HEK293T (cell line): ENCODE results near the gene PCIF1.

ENCODE experiments used
- CTCF ChIA-PET: fragments of 350-600 bp; formaldehyde crosslinking; extraction: SDS; loops from one replicate; lab custom pipeline; 2021; ENCODE audit warnings: antibody characterized with exemption, inconsistent platforms; lab: Yijun Ruan, JAX
- POLR2A ChIA-PET: fragments of 350-600 bp; formaldehyde crosslinking; extraction: SDS; loops from one replicate; lab custom pipeline; 2020; ENCODE audit warnings: antibody characterized with exemption, inconsistent platforms; lab: Yijun Ruan, JAX
- DNase-seq: peaks from one replicate; pipeline ENCODE4 v3.0.0; 2012; ENCODE audit warnings: mixed read lengths; ENCODE audit errors: extremely low spot score
- ARNT ChIP-seq: fragments of 450-650 bp; IDR thresholded peaks from 2 replicates; pipeline ENCODE4 v1.6.1; 2017; ENCODE audit warnings: mild to moderate bottlenecking
- BHLHE40 ChIP-seq: fragments of 450-650 bp; IDR thresholded peaks from 2 replicates; pipeline ENCODE4 v1.6.1; 2016; ENCODE audit warnings: mild to moderate bottlenecking, moderate library complexity, borderline replicate concordance
- CTBP1 ChIP-seq: fragments of 450-650 bp; IDR thresholded peaks from 2 replicates; pipeline ENCODE4 v1.6.1; 2016; ENCODE audit warnings: borderline replicate concordance
- ELF4 ChIP-seq: fragments of 450-650 bp; IDR thresholded peaks from 2 replicates; pipeline ENCODE4 v1.6.1; 2017; ENCODE audit warnings: antibody characterized with exemption
- FOXA1 ChIP-seq: fragments of 450-650 bp; IDR thresholded peaks from 2 replicates; pipeline ENCODE4 v1.6.1; 2016; ENCODE audit warnings: mild to moderate bottlenecking
- FOXK2 ChIP-seq: fragments of 450-650 bp; IDR thresholded peaks from 2 replicates; pipeline ENCODE4 v1.6.1; 2016; ENCODE audit warnings: mild to moderate bottlenecking
- FOXM1 ChIP-seq: fragments of 450-650 bp; IDR thresholded peaks from 2 replicates; pipeline ENCODE4 v1.6.1; 2017; ENCODE audit warnings: mild to moderate bottlenecking, borderline replicate concordance
- HDGF ChIP-seq: fragments of 450-650 bp; IDR thresholded peaks from 2 replicates; pipeline ENCODE4 v1.6.1; 2017; ENCODE audit warnings: antibody characterized with exemption, borderline replicate concordance
- L3MBTL2 ChIP-seq: fragments of 450-650 bp; conservative IDR thresholded peaks from 2 replicates; pipeline ENCODE4 v1.6.1; 2016; ENCODE audit warnings: mild to moderate bottlenecking
- LEF1 ChIP-seq: fragments of 450-650 bp; IDR thresholded peaks from 2 replicates; pipeline ENCODE4 v1.6.1; 2017; ENCODE audit warnings: mild to moderate bottlenecking, borderline replicate concordance
- NFRKB ChIP-seq: fragments of 450-650 bp; IDR thresholded peaks from 2 replicates; pipeline ENCODE4 v1.6.1; 2016; ENCODE audit warnings: mild to moderate bottlenecking, moderate library complexity
- SP1 ChIP-seq: fragments of 450-650 bp; IDR thresholded peaks from 2 replicates; pipeline ENCODE4 v1.6.1; 2017
- SUZ12 ChIP-seq: fragments of 450-650 bp; IDR thresholded peaks from 2 replicates; pipeline ENCODE4 v1.6.1; 2016; ENCODE audit warnings: mild to moderate bottlenecking
- TARDBP ChIP-seq: fragments of 450-650 bp; IDR thresholded peaks from 2 replicates; pipeline ENCODE4 v1.6.1; 2016
- ZNF384 ChIP-seq: fragments of 450-650 bp; IDR thresholded peaks from 2 replicates; pipeline ENCODE4 v1.6.1; 2016
- TF ChIP-seq, protein P1 (sequence below): fragments of 450-650 bp; IDR thresholded peaks from 2 replicates; pipeline ENCODE4 v1.6.1; 2016

Gene PCIF1

DNA sequence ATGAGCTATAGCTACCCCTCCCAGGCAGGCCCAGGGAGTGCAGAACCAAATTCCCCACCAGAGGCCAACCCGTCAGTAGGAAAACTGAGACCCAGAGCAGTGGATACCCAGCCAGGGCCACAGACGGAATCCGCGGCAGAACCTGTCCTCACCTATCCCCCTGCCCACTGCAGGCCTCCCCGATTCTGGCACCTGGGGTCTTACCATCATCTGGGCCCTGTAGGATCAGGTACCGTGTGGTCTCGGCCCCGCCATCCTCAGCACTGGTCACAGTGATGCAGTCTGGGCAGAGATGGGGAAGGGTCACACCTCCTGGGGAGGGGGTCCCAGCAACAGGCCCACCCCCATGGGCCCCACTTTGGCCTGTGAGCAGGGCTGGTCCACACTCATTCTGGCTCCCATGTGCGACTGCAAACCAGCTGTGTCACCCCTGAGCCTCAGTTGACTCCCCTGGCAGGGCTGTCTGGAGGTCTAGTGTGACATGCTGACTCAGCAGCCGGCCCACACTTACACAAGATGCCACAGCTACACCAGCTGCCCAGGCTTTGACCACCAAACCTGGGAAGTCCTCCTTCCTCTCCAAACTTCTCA lies 33.7 kb downstream of the PCIF1 start:
- ChIA-PET CTCF (interaction anchor here (1.7 kb wide), 1 partner anchor 10 kb away, joined by 6 read pairs; no protein-coding TSS in a partner anchor), POLR2A (interaction anchor here (3.6 kb wide), 1 partner anchor 34 kb away, joined by 28 read pairs; the partner anchor contains the start of gene PCIF1)
- DNase-seq: no peak
- TF ChIP-seq FOXM1 (no peak), CTBP1 (no peak), ZNF384 (no peak), SUZ12 (no peak), ELF4 (no peak), BHLHE40 (no peak), LEF1 (no peak), ARNT (no peak), NFRKB (no peak), SP1 (no peak), HDGF (no peak), FOXA1 (no peak)
- TF ChIP-seq, protein P1, sequence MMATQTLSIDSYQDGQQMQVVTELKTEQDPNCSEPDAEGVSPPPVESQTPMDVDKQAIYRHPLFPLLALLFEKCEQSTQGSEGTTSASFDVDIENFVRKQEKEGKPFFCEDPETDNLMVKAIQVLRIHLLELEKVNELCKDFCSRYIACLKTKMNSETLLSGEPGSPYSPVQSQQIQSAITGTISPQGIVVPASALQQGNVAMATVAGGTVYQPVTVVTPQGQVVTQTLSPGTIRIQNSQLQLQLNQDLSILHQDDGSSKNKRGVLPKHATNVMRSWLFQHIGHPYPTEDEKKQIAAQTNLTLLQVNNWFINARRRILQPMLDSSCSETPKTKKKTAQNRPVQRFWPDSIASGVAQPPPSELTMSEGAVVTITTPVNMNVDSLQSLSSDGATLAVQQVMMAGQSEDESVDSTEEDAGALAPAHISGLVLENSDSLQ: no peak

DNA sequence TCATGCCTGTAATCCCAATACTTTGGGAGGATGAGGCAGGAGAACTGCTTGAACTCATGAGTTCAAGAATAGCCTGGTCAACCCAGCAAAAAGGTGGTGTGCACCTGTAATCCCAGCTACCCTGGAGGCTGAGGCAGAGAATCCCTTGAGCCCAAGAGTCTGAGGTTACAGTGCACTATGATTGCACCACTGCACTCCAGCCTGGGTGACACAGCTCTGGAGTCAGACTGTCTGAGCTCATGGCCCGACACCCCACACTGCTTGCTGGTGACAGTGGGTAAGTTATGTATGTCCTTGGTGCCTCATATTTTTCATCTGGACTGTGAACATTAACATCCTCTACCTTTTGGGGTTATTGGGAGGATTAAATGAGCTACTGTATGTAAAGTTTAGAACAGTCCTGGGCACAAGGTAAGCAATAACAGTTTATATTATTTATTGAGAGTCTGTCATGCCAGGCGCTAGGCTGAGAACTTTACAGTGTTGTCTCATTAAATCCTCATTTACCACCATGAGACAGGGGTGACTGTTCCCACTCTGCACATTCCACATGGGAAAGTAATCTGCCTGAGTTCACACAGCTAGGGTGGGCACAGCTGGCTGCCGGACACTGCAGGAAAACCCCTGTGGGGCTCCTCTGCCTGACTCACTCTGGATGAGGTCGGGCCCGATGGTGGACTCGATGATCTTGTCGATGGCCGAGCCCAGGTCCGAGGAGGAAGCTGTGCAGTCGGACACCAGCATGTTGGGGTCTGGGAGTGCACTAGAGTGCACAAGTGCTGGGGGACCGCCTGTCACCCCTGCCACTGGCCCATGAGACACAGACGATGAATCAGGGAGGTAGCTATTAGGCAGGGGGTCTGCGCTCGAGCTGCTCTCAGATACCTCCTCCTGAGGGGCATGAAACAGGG lies 34.6 kb downstream of the PCIF1 start:
- ChIA-PET POLR2A (interaction anchor here (0.5 to 3.6 kb wide), 4 partner anchors 35 to 135 kb away, joined by 3 to 28 read pairs (median 4); partner anchors contain the start of genes PCIF1, SNX21 and ZSWIM1), CTCF (interaction anchor here (0.6 to 1.7 kb wide), 10 partner anchors 8 to 163 kb away, joined by 3 to 8 read pairs (median 4); no protein-coding TSS in a partner anchor)
- no peak for DNase-seq
- no peak for TF ChIP-seq HDGF
- TF ChIP-seq CTBP1: no peak
- TF ChIP-seq BHLHE40: no peak
- no peak for TF ChIP-seq ZNF384
- no peak for TF ChIP-seq LEF1
- no peak for TF ChIP-seq FOXM1
- TF ChIP-seq, protein P1: no peak
- no peak for TF ChIP-seq SP1
- no peak for TF ChIP-seq TARDBP
- no peak for TF ChIP-seq L3MBTL2
- TF ChIP-seq ARNT: no peak
- TF ChIP-seq FOXK2: no peak

DNA sequence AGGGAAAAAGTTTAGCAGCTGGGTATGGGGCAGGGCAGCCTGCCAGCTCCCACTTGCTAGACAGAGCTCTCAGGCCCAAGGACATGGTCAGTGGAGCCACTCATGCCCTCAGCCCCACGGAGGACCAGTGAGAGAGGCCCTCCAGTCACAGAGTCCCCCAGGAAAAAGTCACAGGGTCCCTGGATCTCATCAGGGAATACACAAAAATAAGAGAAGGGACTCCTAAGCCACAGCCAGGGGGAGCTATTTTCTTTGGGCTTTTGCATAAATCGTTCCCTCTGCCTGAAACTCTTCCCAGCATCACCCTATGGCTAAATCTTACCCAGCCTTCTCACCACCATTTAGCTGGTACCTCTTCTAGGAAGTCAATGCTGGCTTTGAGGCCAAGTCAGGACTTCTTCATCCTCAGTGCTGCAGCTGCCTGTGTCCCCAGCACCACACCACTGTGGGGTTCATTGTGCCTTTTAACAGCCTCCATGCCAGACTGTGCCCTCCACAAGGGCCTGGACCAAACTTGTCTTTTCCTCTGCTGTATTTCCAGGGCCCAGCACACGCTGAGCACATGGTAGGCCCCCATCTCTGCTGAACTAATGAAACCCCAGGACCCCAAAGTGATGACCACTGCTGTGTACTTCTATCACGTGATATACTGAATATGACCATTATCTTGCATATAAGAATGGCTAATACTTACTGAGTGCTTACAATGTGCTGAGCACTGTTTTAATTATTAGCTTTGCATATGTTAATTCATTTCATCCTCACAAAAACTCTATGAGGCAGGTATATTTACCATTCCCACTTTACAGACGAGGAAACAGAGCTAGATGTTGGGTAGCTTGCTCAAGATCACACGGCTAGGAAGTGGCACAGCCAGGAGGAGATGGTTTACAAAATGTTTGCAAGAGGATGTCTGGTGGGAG lies 35.5 kb downstream of the PCIF1 start:
- CTCF ChIA-PET: interaction anchor here (0.6 to 1.7 kb wide), 14 partner anchors 8 to 164 kb away, joined by 3 to 8 read pairs (median 3); no protein-coding TSS in a partner anchor
- TF ChIP-seq L3MBTL2: peak; percentile 39; the same call in 1 of the 2 replicates
- no peak for TF ChIP-seq ELF4
- peak; percentile 58 for DNase-seq
- POLR2A ChIA-PET: interaction anchor here (0.5 to 3.6 kb wide), 8 partner anchors 29 to 148 kb away, joined by 3 to 28 read pairs (median 4); partner anchors contain the start of genes PCIF1, SNX21 and ZSWIM1

DNA sequence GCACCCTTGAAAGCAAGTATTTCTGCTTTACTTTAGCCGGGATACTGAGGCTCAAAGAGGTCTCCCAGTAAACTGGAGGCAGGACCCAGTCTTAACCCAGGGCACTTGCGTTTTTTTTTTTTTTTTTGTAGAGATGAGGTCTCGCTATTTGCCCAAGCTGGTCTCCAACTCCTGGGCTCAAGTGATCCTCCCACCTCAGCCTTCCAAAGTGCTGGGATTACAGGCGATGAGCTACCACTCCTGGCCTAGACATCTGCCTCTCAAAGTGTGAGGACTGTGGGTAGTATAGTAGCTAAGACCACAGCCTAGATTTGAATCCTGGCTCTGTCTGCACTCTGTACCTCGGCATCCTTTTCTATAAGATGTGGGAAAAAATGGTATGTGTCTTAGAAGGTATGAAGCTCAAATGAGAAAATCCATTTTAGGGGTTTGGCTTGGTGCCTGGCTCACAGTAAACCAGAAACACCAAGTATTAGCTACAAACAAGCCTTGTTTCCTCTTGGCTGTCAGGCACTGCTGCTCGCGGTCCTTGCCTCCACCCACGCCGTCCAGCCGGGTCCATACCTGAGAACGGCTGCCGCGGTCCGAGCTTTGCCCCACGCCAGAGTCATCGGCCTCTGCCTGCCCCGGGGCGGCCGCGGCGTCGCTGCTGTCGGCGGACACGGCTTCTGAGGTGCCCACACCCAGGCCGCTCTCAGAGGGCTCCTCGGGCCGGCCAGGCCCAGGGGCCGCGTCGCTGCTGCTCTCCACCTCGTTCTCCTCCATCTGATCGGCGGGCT lies 36.4 kb downstream of the PCIF1 start:
- POLR2A ChIA-PET: interaction anchor here (0.8 to 3.6 kb wide), 6 partner anchors 29 to 148 kb away, joined by 3 to 28 read pairs (median 4); partner anchors contain the start of genes PCIF1 and SNX21
- DNase-seq: no peak

DNA sequence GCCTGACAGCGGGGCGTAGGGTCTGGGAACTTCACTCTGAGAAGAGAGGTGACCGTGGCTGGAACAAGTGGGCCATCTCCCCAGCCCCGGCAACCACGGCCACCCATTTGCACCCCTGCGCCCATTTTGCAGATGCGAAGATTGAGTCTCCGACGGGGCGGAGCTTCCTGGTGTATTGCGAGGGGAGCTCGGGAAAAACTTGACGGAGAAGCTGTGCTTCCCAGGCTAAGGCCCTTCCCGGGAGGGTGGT lies 36.9 kb downstream of the PCIF1 start:
- ChIA-PET POLR2A (interaction anchor here (0.6 to 3.6 kb wide), 4 partner anchors 34 to 204 kb away, joined by 3 to 28 read pairs (median 4); partner anchors contain the start of genes PCIF1 and SNX21), CTCF (interaction anchor here (1.0 to 1.2 kb wide), 2 partner anchors 10 to 14 kb away, joined by 3 read pairs; no protein-coding TSS in a partner anchor)
- TF ChIP-seq LEF1 (no peak), HDGF (no peak), NFRKB (no peak), L3MBTL2 (no peak), CTBP1 (no peak), ELF4 (no peak; the same call in 1 of the 2 replicates), FOXA1 (no peak), SP1 (no peak), ZNF384 (no peak), BHLHE40 (no peak)
- DNase-seq: no peak

More for the DNA sequence above, 36.4 kb downstream of the PCIF1 start:
- TF ChIP-seq ZNF384 (no peak), CTBP1 (no peak), HDGF (no peak), NFRKB (no peak), SUZ12 (no peak)
- CTCF ChIA-PET: interaction anchor here (0.7 to 1.5 kb wide), 4 partner anchors 10 to 122 kb away, joined by 3 read pairs; no protein-coding TSS in a partner anchor
